ENCODE results near the gene ANKRD42. TPM values are rescaled to one million over a fixed set of nuclear protein-coding genes. Genes with fewer than 3 reads are reported as not detected.

The ANKRD42 gene
- 3.7 TPM in 2 replicates for total RNA-seq

- peak within 1 kb of the TSS; percentile 92 for H3K27ac Mint-ChIP-seq
- H3K4me3 Mint-ChIP-seq (ENCODE audit: low read depth), result peak within 1 kb of the TSS; percentile 99
- H3K27me3 Mint-ChIP-seq (ENCODE audit: low read depth), result no peaks in the 10 kb centered on the region
- peak; percentile 82 for DNase-seq (ENCODE audit: low spot score)
- no peaks in the 10 kb centered on the region for H3K9me3 Mint-ChIP-seq
- H3K36me3 Mint-ChIP-seq (ENCODE audit: low read depth), result peaks cover 26% of the 10 kb centered on the region
- peaks cover 21% of the 10 kb centered on the region for H3K4me1 Mint-ChIP-seq (ENCODE audit: low read depth)
- intact Hi-C loops (cut with micrococcal nuclease), result loop anchor here (1.0 to 2.0 kb wide), 6 partner anchors 37 to 292 kb away; partner anchors contain the start of genes CCDC90B and DDIAS
Measured at GRCh38 chr11:83193315-83194280, at the start of gene ANKRD42. TSS of gene ANKRD42 (plus strand) at chr11:83193712. CDS start at chr11:83194671, 959 bp downstream.

- no peak for DNase-seq (ENCODE audit: low spot score)
- no peaks in the 10 kb centered on the region for H3K27me3 Mint-ChIP-seq (ENCODE audit: low read depth)
- H3K4me1 Mint-ChIP-seq (ENCODE audit: low read depth), result peaks cover 14% of the 10 kb centered on the region
- H3K36me3 Mint-ChIP-seq (ENCODE audit: low read depth), result no peaks in the 10 kb centered on the region
- no peak overlapping the region for H3K27ac Mint-ChIP-seq
- no peaks in the 10 kb centered on the region for H3K9me3 Mint-ChIP-seq
- intact Hi-C loops (cut with micrococcal nuclease), result no loop called here
- no peak overlapping the region for H3K4me3 Mint-ChIP-seq (ENCODE audit: low read depth)
Measured at GRCh38 chr11:83147895-83148294, 45.6 kb upstream of the ANKRD42 start.

- no peak for DNase-seq (ENCODE audit: low spot score)
- Mint-ChIP-seq H3K27ac (no peak overlapping the region), H3K9me3 (no peaks in the 10 kb centered on the region), H3K4me1 (ENCODE audit: low read depth) (peaks cover 18% of the 10 kb centered on the region), H3K4me3 (ENCODE audit: low read depth) (no peak overlapping the region), H3K27me3 (ENCODE audit: low read depth) (no peaks in the 10 kb centered on the region), H3K36me3 (ENCODE audit: low read depth) (no peaks in the 10 kb centered on the region)
- intact Hi-C loops (cut with micrococcal nuclease), result no loop called here
Measured at GRCh38 chr11:83150450-83150849, 43.1 kb upstream of the ANKRD42 start.

- Mint-ChIP-seq H3K36me3 (ENCODE audit: low read depth) (no peaks in the 10 kb centered on the region), H3K4me3 (ENCODE audit: low read depth) (no peak overlapping the region), H3K27me3 (ENCODE audit: low read depth) (no peaks in the 10 kb centered on the region), H3K27ac (no peak overlapping the region), H3K9me3 (no peaks in the 10 kb centered on the region), H3K4me1 (ENCODE audit: low read depth) (peaks cover 19% of the 10 kb centered on the region)
- intact Hi-C loops (cut with micrococcal nuclease), result no loop called here
- no peak for DNase-seq (ENCODE audit: low spot score)
Measured at GRCh38 chr11:83151274-83151977, 42.1 kb upstream of the ANKRD42 start.

GRCh38 chr11:83152264-83152663, 41.2 kb upstream of the ANKRD42 start:
- Mint-ChIP-seq H3K9me3 (no peaks in the 10 kb centered on the region), H3K4me1 (ENCODE audit: low read depth) (peaks cover 19% of the 10 kb centered on the region), H3K36me3 (ENCODE audit: low read depth) (peaks cover 5% of the 10 kb centered on the region), H3K4me3 (ENCODE audit: low read depth) (no peak overlapping the region), H3K27me3 (ENCODE audit: low read depth) (no peaks in the 10 kb centered on the region), H3K27ac (no peak overlapping the region)
- intact Hi-C loops (cut with micrococcal nuclease), result no loop called here
- DNase-seq (ENCODE audit: low spot score), result no peak

GRCh38 chr11:83153764-83154163, 39.7 kb upstream of the ANKRD42 start:
- Mint-ChIP-seq H3K9me3 (no peaks in the 10 kb centered on the region), H3K4me1 (ENCODE audit: low read depth) (peaks cover 14% of the 10 kb centered on the region), H3K36me3 (ENCODE audit: low read depth) (peaks cover 20% of the 10 kb centered on the region), H3K27ac (no peak overlapping the region), H3K27me3 (ENCODE audit: low read depth) (no peaks in the 10 kb centered on the region), H3K4me3 (ENCODE audit: low read depth) (no peak overlapping the region)
- DNase-seq (ENCODE audit: low spot score), result no peak
- intact Hi-C loops (cut with micrococcal nuclease), result no loop called here

- peak overlapping the region; percentile 100 for H3K27ac Mint-ChIP-seq
- H3K9me3 Mint-ChIP-seq, result no peaks in the 10 kb centered on the region
- peaks cover 46% of the 10 kb centered on the region for H3K36me3 Mint-ChIP-seq (ENCODE audit: low read depth)
- H3K4me1 Mint-ChIP-seq (ENCODE audit: low read depth), result peaks cover 24% of the 10 kb centered on the region
- DNase-seq (ENCODE audit: low spot score), result peak; percentile 96
- peak overlapping the region; percentile 99 for H3K4me3 Mint-ChIP-seq (ENCODE audit: low read depth)
- intact Hi-C loops (cut with micrococcal nuclease), result loop anchor here (1.0 to 2.0 kb wide), 8 partner anchors 37 to 255 kb away; partner anchors contain the start of genes ANKRD42, CCDC90B, DDIAS and RAB30
- no peaks in the 10 kb centered on the region for H3K27me3 Mint-ChIP-seq (ENCODE audit: low read depth)
Measured at GRCh38 chr11:83156144-83156995, 37.1 kb upstream of the ANKRD42 start.

- Mint-ChIP-seq H3K9me3 (no peaks in the 10 kb centered on the region), H3K27ac (peak within 1 kb of the TSS; percentile 100), H3K27me3 (ENCODE audit: low read depth) (no peaks in the 10 kb centered on the region), H3K4me1 (ENCODE audit: low read depth) (peaks cover 29% of the 10 kb centered on the region), H3K36me3 (ENCODE audit: low read depth) (peaks cover 53% of the 10 kb centered on the region), H3K4me3 (ENCODE audit: low read depth) (peak within 1 kb of the TSS; percentile 99)
- DNase-seq (ENCODE audit: low spot score), result no peak
- intact Hi-C loops (cut with micrococcal nuclease), result loop anchor here (1.0 to 2.0 kb wide), 8 partner anchors 36 to 256 kb away; partner anchors contain the start of genes ANKRD42, CCDC90B, DDIAS and RAB30
Measured at GRCh38 chr11:83156996-83157593, 36.4 kb upstream of the ANKRD42 start, which contains the start of gene PCF11. TSS of gene PCF11 (plus strand) at chr11:83157131. CDS start at chr11:83157440, 309 bp downstream.

GRCh38 chr11:83157594-83158356, 35.7 kb upstream of the ANKRD42 start:
- H3K27ac Mint-ChIP-seq, result peak overlapping the region; percentile 100
- H3K4me3 Mint-ChIP-seq (ENCODE audit: low read depth), result peak overlapping the region; percentile 99
- peaks cover 54% of the 10 kb centered on the region for H3K36me3 Mint-ChIP-seq (ENCODE audit: low read depth)
- no peaks in the 10 kb centered on the region for H3K9me3 Mint-ChIP-seq
- DNase-seq (ENCODE audit: low spot score), result peak; percentile 41
- intact Hi-C loops (cut with micrococcal nuclease), result loop anchor here (2.0 kb wide), 5 partner anchors 39 to 177 kb away; partner anchors contain the start of gene CCDC90B
- H3K4me1 Mint-ChIP-seq (ENCODE audit: low read depth), result peaks cover 31% of the 10 kb centered on the region
- H3K27me3 Mint-ChIP-seq (ENCODE audit: low read depth), result no peaks in the 10 kb centered on the region

GRCh38 chr11:83158357-83158786, 35.1 kb upstream of the ANKRD42 start:
- Mint-ChIP-seq H3K9me3 (no peaks in the 10 kb centered on the region), H3K4me3 (ENCODE audit: low read depth) (peak overlapping the region; percentile 99), H3K27ac (peak overlapping the region; percentile 100), H3K27me3 (ENCODE audit: low read depth) (no peaks in the 10 kb centered on the region), H3K36me3 (ENCODE audit: low read depth) (peaks cover 54% of the 10 kb centered on the region), H3K4me1 (ENCODE audit: low read depth) (peaks cover 31% of the 10 kb centered on the region)
- no peak for DNase-seq (ENCODE audit: low spot score)
- intact Hi-C loops (cut with micrococcal nuclease), result no loop called here
